Activated naive CD4-positive, alpha-beta T cell treated with anti-CD3 and anti-CD28 coated beads, Interleukin-2, amount 50 U/mL, for 72 hours (primary cell): ENCODE measurements around the gene ATE1. TPM values are rescaled to one million over a fixed set of nuclear protein-coding genes. Genes with fewer than 3 reads are reported as not detected.
"Not testable (repeated sequence)": the region's sequence is repeated elsewhere in the genome, so short reads cannot be mapped to it uniquely, and the experiment has no call there.

Experiments
- ATAC-seq, 2 donors: fragments of 150-1000 bp; cut with Tn5 transposase; 2 replicates each; pipeline ENCODE4 v1.10.0; 2021; ENCODE audit warnings: mild to moderate bottlenecking in 2 of 2, moderate library complexity in 2 of 2
- DNase-seq, 2 donors: peaks; one replicate each; pipeline ENCODE4 v3.0.0; 2021 to 2022; ENCODE audit warnings: low spot score in 2 of 2
- H3K27ac Mint-ChIP-seq, 2 donors: one replicate each; pipeline ENCODE4 v1.8.0; 2022; ENCODE audit warnings: mild to moderate bottlenecking in 2 of 2, mixed read lengths in 2 of 2
- H3K36me3 Mint-ChIP-seq, 2 donors: one replicate each; pipeline ENCODE4 v1.8.0; 2022; ENCODE audit warnings: mixed read lengths in 2 of 2
- H3K9me3 Mint-ChIP-seq, 2 donors: one replicate each; pipeline ENCODE4 v1.8.0; 2022; ENCODE audit warnings: mixed read lengths in 2 of 2
- total RNA-seq, 2 donors: library from RNA; stranded (reverse); gene quantifications; one replicate each; pipeline ENCODE4 v1.2.3, GENCODE V29; 2022

ATE1 gene
- total RNA-seq, 2 donors from 2014 or later = 9.0 to 18.6 TPM

DNA sequence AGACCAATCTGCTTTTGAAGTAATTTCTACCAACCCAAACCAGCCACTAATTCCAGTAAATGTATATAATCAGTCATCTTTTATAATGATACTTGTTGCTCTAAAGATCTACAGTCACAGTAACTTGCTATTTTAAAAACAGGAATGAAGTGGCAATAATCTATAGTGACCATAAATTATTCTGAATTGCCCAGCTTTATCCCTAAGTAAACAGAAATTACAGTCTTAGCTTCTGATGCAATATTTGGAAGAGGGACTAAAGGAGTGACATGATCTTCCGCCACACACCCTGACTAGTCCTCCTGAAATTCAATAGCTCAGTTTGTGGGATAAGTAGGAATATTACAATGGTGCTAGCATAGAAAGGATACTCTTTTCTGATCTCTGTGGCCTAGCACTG is 96.1 kb downstream of the ATE1 start:
- H3K9me3 Mint-ChIP-seq = no peaks in the 10 kb centered on the region
- peaks cover 11 to 16% of the 10 kb centered on the region in 2 donors for H3K36me3 Mint-ChIP-seq
- ATAC-seq (no peak), DNase-seq (no peak)
- no peak overlapping the region for H3K27ac Mint-ChIP-seq

DNA sequence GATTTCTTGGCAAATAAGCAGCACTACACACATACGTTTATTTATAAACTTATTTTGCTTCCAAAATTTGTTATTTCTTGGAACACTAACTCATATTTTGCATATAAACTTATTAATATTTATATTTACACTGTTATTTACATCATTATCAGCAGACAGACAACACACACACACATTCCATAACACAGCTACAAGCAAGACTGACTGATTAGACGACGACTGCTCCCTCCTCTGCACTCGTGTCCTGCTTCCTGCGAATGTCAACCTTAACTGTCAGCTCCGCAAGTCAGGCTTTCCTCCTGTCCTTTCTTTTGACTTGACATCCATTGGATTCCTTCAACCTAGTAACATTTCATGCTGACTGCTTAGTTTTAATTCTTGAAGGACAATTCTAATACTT is 96.6 kb downstream of the ATE1 start:
- no peaks in the 10 kb centered on the region for H3K9me3 Mint-ChIP-seq
- no peak for DNase-seq

DNA sequence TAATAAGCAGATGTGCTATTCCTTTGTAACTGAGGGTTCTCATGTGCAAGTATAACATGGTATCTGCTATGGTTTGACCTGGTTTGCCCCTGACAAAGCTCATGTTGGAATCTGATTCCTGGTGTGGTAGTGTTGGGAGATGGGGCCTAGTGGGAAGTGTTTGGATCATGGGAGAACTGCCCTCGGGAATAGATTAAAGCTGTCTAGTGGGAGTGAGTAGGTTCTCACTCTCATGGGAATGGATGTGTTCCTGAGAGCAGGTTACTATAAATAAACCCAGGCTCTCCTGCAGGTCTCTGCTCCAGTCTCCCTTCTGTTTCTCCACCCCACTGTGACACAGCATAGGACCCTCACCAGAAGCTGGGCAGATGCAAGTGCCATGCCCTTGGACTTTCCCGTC is 97.7 kb downstream of the ATE1 start:
- Mint-ChIP-seq H3K36me3 (peaks cover 9 to 11% of the 10 kb centered on the region in 2 donors), H3K9me3 (no peaks in the 10 kb centered on the region), H3K27ac (no peak overlapping the region)
- ATAC-seq = no peak
- DNase-seq = no peak

More for the DNA sequence above, 96.6 kb downstream of the ATE1 start:
- Mint-ChIP-seq H3K27ac (no peak overlapping the region), H3K36me3 (peaks cover 11 to 15% of the 10 kb centered on the region in 2 donors)
- no peak for ATAC-seq

DNA sequence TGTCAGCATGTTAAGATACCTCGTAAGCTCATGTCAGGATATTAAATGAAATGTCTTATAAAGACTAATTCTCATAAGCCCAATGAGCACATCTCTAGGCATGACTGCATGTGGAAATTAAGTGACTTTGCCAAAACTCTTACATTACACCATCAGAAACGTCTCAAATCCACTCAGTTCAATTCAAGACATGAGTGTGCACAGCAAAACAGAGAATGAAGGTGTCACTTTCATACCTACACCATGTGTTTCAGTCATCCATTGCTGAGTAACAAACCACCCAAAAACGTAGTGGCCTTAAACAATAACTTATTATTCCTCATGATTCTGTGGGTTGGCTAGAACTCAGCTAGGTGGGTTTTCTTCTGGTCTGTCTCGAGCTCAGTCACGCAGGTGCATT is 99.8 kb downstream of the ATE1 start:
- Mint-ChIP-seq H3K27ac (no peak overlapping the region), H3K36me3 (peaks cover 9 to 11% of the 10 kb centered on the region in 2 donors), H3K9me3 (no peaks in the 10 kb centered on the region)
- DNase-seq (no peak), ATAC-seq (peak; percentile 28 to 96)

DNA sequence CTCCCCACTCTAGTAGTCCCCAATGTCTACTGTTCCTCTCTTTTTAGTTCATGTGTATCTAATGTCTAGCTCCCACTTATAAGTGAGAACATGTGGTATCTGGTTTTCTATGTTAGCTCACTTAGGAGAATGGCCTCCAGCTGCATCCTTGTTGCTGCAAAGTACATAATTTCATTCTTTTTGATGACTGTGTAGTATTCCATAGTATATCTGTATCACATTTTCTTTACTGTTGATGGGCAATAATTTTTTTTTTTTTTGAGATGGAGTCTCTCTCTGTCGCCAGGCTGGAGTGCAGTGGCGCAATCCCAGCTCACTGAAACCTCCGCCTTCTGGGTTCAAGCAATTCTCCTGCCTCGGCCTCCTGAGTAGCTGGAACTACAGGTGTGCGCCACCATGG is 101.1 kb downstream of the ATE1 start:
- not testable (repeated sequence) for DNase-seq, H3K27ac Mint-ChIP-seq, ATAC-seq, H3K9me3 Mint-ChIP-seq
- peaks cover 5 to 11% of the 10 kb centered on the region in 2 donors for H3K36me3 Mint-ChIP-seq

DNA sequence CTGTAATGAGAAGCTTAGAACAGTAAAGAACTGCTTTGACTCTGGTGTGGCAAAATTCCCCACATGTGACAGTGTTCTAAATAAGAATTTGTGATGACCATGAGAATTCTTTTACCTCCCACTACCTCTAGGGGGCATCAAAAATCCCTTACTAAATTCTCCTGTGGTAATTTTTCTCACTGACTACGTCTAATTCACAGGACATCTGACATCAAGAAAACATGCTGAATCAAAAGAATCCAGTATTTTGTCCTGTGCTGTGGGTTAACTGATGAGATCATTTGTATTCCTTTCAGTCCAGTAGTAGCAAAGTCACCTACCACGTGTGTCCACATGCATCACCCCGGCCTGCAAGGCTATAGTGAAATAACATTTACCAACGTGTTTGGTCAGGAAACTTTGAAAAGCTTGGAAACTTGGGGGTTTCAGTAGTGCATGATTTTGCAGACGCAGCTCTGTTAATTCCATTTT is 103.8 kb downstream of the ATE1 start:
- Mint-ChIP-seq H3K27ac (no peak overlapping the region), H3K36me3 (peaks cover 3 to 9% of the 10 kb centered on the region in 2 donors), H3K9me3 (no peaks in the 10 kb centered on the region)
- no peak for DNase-seq
- ATAC-seq = no peak

DNA sequence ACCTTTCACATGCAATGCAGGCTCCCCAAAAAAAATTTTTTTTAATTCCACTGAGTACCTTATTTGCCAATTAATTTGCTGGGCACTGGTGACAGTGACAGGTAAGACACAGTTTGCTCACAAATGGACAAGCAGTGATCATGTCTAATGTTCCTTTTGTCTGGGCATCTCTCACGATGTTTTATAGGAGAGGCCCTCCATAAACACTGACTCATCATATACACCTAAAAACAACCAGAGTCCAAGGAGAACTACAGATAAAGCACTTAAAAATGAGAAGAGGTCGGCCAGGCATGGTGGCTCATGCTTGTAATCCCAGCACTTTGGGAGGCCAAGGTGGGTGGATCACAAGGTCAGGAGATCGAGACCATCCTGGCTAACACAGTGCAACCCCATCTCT is 105.1 kb downstream of the ATE1 start:
- DNase-seq = no peak
- no peaks in the 10 kb centered on the region for H3K9me3 Mint-ChIP-seq
- no peaks in the 10 kb centered on the region for H3K36me3 Mint-ChIP-seq
- H3K27ac Mint-ChIP-seq = no peak overlapping the region
- no peak for ATAC-seq

DNA sequence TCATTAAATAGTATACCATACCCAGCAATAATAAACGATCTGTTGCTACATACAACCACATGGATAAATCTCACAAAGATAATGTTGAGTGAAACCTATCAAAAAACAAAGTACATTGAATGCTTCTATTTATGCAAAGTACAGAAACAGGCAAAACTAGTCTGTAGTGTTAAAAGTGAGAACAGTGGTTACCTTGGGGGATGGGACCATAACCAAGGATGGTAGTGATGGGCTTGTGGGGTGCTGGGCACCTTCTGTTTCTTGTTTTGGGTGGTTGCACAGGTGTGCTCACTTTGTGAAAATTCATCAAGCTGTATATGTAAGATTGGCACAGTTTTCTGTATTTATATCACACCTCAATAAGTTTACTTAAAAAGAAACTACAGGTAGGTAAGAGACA is 105.7 kb downstream of the ATE1 start:
- no peak overlapping the region for H3K27ac Mint-ChIP-seq
- H3K36me3 Mint-ChIP-seq = no peaks in the 10 kb centered on the region
- DNase-seq (no peak), ATAC-seq (no peak)
- no peaks in the 10 kb centered on the region for H3K9me3 Mint-ChIP-seq

DNA sequence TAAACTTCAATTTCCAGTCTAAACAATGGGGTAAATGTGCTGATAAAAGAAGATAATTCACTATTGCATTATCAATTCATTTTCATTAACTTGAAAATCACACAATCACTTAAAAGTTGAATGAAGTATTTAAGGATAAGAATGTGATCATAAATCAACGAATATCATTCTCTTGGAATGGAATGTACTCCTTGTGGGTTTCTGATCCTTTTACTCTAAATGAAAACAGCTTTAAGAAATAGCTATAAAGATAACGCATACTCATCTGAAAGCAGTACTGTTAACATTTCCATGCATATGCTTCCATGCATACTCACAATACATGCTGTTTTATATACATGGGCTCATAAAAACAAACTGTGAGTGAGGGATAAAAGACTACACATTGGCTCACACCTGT is 108.8 kb downstream of the ATE1 start:
- H3K27ac Mint-ChIP-seq = no peak overlapping the region
- H3K36me3 Mint-ChIP-seq = no peaks in the 10 kb centered on the region

DNA sequence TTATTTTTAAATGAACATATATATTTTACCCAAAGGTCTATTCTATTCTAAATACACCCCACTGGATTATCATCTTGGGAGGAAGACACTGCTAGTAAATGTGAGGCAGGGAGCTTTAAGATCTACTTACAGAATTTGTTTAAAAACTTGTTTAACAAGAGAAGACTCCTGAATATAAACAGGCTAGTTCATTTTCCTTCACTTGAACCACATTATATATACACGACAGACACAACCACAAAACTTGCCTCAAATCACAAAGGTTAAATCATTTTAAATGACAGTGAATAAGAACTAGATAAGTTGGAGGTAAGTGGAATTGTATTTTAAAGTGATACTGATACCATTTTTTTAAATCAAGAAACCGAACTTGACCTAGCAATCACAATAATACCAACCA is 109.2 kb downstream of the ATE1 start:
- no peak overlapping the region for H3K27ac Mint-ChIP-seq
- no peak for DNase-seq
- ATAC-seq = no peak
- H3K36me3 Mint-ChIP-seq = no peaks in the 10 kb centered on the region
- H3K9me3 Mint-ChIP-seq = no peaks in the 10 kb centered on the region

More for the DNA sequence above, 108.8 kb downstream of the ATE1 start:
- no peaks in the 10 kb centered on the region for H3K9me3 Mint-ChIP-seq
- DNase-seq = no peak
- no peak for ATAC-seq

DNA sequence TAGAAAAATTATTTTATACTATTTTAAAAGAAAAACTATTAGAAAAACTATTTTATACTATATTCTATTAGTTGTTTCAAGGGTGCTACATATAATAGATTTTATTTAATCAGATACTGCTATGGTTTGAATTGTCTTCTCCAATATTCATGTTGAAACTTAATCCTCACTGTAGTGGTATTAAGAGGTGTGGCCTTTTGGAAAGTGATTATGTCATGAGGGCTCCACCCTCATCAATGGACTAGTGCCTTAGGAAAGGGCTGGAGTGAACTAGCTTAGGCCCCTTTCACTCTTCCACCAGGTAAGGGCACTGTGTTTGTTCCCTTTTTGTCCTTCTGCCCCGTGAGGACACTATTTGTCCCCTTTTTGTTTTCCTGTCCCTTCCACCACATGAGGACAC is 111.6 kb downstream of the ATE1 start:
- ATAC-seq (no peak), DNase-seq (no peak)
- Mint-ChIP-seq H3K9me3 (no peaks in the 10 kb centered on the region), H3K36me3 (no peaks in the 10 kb centered on the region), H3K27ac (no peak overlapping the region)

DNA sequence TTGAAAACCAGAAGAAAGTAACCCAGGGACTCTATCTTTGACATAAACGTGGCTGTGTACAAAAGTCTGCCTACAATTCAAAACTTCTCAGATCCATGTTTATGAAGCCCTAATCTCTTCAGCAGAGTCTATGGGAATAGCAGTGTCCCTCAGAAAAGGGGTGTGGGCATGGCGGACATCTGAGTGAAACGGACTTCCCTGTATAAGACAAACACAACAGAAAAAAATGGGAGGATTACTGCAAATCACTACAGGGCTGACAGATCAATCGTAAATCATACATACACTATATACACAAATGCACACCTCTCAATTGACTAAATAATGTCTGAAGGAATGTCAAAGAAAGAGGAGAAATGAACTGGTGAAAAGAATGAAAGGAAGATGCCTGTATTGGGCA is 114.0 kb downstream of the ATE1 start:
- no peaks in the 10 kb centered on the region for H3K9me3 Mint-ChIP-seq
- H3K36me3 Mint-ChIP-seq = no peaks in the 10 kb centered on the region
- ATAC-seq (no peak), DNase-seq (no peak)
- H3K27ac Mint-ChIP-seq = no peak overlapping the region

DNA sequence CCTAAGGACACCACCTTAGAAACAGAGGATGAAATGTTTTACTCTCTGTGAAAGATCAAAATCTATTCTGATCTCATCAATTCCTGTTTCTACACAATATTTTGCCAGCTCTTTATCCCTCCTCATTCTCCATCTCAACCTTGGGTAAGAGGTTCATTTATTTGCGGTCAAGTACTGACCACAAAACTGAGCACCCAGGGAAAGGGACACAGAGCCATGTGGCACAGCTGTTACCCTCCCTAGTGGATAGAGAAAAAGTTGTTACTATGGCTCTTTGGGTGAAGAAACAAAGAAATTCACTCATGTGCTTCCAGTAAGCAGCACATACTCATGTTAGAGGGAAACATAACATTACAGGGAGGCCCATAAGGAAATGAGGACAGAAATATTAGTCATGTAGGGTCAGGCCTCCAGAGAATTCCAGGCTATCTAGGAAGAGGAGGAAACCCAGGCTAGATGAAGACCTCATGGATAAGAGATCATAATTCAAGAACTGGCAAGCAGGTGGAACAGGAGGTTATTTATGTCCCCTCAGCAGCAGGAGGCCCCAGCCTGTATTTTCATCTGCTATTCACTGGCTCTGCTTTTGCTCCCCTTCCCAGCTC is 114.5 kb downstream of the ATE1 start:
- Mint-ChIP-seq H3K36me3 (no peaks in the 10 kb centered on the region), H3K9me3 (no peaks in the 10 kb centered on the region), H3K27ac (no peak overlapping the region)
- ATAC-seq (no peak), DNase-seq (no peak)

DNA sequence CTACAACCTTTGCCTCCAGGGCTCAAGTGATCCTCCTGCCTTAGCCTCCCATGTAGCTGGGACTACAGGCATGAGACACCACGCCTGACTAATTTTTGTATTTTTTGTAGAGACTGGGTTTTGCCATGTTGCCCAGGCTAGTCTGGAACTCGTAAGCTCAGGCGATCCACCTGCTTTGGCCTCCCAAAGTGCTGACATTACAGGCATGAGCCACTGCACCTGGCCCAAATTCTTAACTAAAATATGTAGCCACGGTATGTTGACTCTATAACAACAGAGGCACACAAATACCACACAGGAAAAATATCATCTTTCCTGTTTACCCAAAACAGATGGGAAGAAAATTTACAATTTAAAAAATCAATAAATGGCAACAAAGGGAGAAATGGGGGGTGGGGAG is 115.8 kb downstream of the ATE1 start:
- ATAC-seq (no peak), DNase-seq (no peak)
- Mint-ChIP-seq H3K27ac (no peak overlapping the region), H3K36me3 (no peaks in the 10 kb centered on the region), H3K9me3 (no peaks in the 10 kb centered on the region)

DNA sequence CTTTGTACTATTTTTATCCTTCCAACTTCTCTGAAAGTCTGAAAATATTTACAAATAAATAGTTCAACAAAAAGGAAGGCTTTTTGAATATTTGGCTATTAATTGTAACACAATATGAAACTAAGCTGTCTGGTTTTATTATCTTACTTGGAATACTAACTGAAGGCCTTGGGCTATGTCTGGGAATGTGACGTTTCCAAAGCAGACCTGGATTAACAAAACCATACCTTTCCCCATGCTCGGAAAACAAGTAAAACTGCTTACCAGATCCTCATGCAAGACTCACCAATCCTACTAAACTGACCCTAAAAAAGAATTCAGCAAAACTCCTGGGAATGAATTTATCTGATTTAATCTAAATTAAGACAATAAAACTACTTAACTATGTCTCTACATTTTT is 116.4 kb downstream of the ATE1 start:
- no peak for DNase-seq
- H3K9me3 Mint-ChIP-seq = no peaks in the 10 kb centered on the region
- no peak overlapping the region for H3K27ac Mint-ChIP-seq
- H3K36me3 Mint-ChIP-seq = no peaks in the 10 kb centered on the region
- ATAC-seq = no peak

DNA sequence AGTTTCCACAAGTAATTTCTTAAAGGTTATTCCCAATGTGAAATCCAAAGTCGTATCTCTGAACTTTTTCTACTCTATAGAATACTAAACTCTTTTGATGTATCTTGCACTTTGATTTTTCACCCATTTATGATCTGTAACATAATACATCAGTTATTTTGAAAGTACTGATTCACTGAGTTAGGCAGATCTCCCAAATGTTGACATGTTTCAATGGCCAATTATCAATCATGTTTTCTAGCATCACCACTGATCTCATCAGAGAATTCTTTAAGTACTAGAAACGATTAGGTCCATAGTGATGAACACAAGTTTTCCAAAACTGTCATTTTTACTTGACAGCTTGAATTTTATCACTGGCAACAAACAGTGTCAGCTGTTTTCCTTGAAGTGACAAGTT is 119.0 kb downstream of the ATE1 start:
- Mint-ChIP-seq H3K9me3 (no peaks in the 10 kb centered on the region), H3K27ac (no peak overlapping the region), H3K36me3 (no peaks in the 10 kb centered on the region)
- DNase-seq (no peak), ATAC-seq (peak in 1 of 2 donors; percentile 74)

DNA sequence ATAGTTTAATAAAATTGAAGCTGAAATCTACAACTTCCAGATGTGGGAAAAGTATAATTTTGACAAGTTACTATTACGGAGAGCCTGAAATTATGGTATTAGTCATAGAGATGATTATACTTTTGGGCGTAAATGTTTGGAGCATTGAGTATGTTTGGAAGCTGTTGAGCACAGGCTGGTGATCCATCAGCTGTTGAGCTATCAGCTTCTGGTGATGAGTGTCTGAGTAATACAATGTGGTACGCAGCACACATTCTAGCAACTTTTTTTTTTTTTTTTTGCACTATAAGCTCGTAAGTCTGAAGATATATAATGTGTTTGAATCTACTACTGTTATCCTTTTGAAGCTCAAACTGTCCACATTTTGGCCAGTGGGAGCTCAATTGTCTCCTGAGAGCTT is 123.4 kb downstream of the ATE1 start:
- Mint-ChIP-seq H3K36me3 (no peaks in the 10 kb centered on the region), H3K9me3 (no peaks in the 10 kb centered on the region), H3K27ac (no peak overlapping the region)
- no peak for ATAC-seq
- DNase-seq = no peak

DNA sequence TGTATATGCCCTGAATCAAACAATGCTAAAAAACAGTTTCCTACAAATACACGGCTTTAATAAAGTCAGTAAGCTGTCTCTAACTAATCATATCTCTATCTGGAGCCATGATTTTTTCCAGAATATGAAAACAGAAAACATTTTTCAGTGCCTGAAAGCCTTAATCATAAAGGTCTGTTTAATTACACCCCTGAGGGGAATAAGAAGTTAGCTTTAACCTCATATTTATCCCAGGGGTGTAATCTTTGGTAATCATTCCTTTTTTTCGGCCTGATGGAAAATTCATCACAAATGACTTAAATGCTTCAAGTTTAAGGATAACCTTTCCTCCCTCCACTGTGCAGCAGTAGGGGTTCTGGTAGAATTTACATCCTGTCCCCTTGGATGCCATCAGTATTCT is 124.2 kb downstream of the ATE1 start:
- ATAC-seq (no peak), DNase-seq (no peak)
- H3K27ac Mint-ChIP-seq = no peak overlapping the region
- no peaks in the 10 kb centered on the region for H3K9me3 Mint-ChIP-seq
- H3K36me3 Mint-ChIP-seq = no peaks in the 10 kb centered on the region

DNA sequence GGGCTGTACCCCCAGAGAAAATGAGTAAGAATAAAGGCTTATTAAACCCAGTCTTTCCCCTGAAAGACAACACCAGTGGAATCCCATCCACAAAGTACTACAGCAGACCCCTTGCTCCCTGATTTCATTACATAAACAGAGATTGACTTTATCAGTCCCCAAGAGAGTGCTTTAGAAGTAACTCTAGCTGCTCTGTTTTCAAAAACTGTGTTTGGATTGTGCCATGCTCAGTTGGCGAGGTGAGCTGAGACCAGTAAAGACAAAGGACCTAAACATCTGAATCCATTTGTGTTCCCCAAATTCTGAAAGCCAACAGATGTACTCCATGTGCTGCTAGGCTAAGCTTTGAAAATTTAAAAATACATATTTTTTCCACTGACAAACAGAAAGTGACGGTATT is 127.0 kb downstream of the ATE1 start:
- Mint-ChIP-seq H3K9me3 (no peaks in the 10 kb centered on the region), H3K36me3 (no peaks in the 10 kb centered on the region), H3K27ac (no peak overlapping the region)
- DNase-seq = no peak
- no peak for ATAC-seq
